LNCaP clone FGC (cell line): Measurements from ENCODE around the gene NOTCH4.

Source experiments
- DNase-seq: peaks from one replicate; pipeline ENCODE4 v3.0.0-alpha.2; 2011; ENCODE audit warnings: low read depth
- H3K4me3 ChIP-seq: 2 replicates; pipeline ENCODE4 v1.5.1; 2011; ENCODE audit warnings: mild to moderate bottlenecking, low read depth, low read length, control low read depth
- TF ChIP-seq, protein P1 (sequence below): IDR thresholded peaks from 2 replicates; pipeline ENCODE4 v1.5.1; 2012; ENCODE audit warnings: mild to moderate bottlenecking; ENCODE audit not compliant: control insufficient read depth, insufficient read depth; ENCODE audit errors: extremely low read depth

NOTCH4 gene

DNA sequence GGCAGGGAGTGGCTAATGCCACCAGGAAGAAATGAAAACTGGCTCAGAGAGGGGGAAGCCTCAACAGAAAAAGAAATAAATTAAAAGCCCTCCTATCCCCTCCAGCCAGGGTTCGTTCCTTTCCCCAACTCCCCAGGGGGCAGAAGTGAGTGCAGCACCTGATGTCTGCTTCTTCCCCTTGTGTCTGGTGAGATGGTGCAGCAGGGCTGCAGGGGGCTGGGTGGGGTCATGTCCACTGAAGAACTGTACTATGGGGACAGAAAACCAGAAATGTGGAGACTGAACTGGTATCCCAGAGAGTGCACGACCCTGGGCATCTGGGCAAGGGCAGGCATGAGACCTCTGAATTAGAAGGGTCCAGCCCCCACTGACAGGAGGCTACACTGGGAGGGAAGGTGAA, 55.5 kb downstream of the NOTCH4 start:
- no peak overlapping the region for H3K4me3 ChIP-seq
- DNase-seq, result no peak
- TF ChIP-seq, protein P1, sequence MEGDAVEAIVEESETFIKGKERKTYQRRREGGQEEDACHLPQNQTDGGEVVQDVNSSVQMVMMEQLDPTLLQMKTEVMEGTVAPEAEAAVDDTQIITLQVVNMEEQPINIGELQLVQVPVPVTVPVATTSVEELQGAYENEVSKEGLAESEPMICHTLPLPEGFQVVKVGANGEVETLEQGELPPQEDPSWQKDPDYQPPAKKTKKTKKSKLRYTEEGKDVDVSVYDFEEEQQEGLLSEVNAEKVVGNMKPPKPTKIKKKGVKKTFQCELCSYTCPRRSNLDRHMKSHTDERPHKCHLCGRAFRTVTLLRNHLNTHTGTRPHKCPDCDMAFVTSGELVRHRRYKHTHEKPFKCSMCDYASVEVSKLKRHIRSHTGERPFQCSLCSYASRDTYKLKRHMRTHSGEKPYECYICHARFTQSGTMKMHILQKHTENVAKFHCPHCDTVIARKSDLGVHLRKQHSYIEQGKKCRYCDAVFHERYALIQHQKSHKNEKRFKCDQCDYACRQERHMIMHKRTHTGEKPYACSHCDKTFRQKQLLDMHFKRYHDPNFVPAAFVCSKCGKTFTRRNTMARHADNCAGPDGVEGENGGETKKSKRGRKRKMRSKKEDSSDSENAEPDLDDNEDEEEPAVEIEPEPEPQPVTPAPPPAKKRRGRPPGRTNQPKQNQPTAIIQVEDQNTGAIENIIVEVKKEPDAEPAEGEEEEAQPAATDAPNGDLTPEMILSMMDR, result no peak

DNA sequence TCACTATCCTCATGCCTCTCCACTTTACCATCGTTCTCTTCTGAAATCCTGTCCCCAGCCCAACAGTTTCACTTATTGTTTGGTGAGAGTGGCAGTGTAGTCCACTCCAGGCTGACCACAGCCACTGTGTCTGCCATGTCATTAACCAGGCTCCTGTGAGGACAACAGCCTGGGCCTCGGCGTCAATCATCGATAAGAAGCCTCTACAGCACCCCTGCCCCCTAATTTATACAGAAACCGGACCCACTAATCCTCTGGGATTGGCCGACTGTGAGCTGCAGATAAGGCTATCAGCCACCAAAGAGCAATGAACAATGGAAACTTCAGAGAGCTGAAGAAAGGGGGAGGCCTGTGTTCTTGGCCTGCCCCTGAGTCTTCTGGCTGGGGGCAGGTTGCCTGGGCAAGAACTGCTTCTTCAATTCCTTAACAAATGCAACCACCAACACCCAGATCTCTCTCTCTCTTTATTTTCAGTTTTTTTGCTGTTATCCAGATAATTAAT, 56.1 kb downstream of the NOTCH4 start:
- no peak overlapping the region for H3K4me3 ChIP-seq
- DNase-seq, result no peak
- TF ChIP-seq, protein P1, result no peak

DNA sequence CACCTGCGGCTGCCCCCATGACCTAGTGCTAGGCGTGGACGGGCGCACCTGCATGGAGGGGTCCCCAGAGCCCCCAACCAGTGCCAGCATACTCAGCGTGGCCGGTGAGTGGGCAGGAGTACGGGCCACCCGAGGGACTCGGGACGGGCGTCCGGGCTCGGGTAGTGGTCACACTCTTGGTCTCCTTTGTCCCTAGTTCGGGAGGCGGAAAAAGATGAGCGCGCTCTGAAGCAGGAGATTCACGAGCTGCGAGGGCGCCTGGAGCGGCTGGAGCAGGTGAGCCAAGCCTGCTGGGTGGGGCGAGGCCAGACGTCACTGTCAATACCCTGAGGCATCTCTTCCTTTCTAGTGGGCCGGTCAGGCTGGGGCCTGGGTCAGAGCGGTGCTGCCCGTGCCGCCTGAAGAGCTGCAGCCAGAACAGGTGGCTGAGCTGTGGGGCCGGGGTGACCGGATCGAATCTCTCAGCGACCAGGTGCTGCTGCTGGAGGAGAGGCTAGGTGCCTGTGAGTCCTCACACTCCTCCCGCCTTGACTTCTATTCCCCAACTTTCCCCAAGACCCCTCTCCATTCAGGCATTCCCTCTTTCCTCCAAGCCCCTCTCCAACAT, 56.6 kb downstream of the NOTCH4 start:
- H3K4me3 ChIP-seq, result no peak overlapping the region
- DNase-seq, result no peak
- TF ChIP-seq, protein P1, result no peak

DNA sequence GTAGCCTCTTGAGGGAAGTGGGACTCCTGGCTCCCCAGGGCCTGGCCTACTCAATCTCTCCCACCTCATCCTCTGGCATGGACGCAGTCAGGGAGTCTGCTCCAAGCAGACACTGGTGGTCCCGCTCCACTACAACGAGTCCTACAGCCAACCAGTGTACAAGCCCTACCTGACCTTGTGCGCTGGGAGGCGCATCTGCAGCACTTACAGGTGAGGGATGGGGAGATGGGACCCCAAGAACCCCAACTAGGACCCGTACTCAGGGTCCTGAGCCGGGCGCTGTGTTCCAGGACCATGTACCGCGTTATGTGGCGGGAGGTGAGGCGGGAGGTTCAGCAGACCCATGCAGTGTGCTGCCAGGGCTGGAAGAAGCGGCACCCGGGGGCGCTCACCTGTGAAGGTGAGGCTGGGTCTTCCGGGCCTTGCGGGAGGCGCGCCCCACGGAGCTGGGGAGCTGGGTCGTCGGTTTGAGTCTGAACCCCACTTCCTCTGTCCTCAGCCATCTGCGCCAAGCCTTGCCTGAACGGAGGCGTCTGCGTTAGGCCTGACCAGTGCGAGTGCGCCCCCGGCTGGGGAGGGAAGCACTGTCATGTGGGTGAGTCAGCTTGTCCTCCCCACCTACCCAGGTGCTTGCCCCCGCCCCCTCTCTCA, 57.3 kb downstream of the NOTCH4 start:
- TF ChIP-seq, protein P1, result no peak
- DNase-seq, result no peak
- no peak overlapping the region for H3K4me3 ChIP-seq

DNA sequence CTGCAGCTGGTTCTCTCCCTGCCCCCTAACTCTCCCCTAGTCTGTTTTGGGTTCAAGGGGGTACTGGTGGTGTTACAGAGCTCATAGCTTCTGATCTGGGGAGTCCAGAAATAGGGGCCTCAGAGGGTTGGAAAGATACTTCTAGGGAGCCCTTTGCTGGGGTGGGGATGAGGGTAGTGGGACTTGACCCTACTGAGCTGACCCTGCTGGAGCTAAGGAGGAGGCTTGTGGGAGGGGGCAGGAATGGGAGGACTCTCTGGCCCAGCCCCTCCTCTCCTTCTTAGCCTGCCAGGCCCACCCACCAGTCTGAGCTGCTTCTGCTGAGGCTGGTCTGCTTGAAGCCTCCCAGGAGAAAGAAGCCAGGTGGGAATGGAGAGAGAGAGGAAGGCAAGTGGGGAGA, 59.6 kb downstream of the NOTCH4 start, which contains the start of gene EGFL8:
TSS of gene EGFL8 (plus strand) at position 301 of the 400 bp plus-strand sequence. CDS start 1,571 bp downstream, outside the sequence.
- DNase-seq, result no peak
- no peak within 1 kb of the TSS for H3K4me3 ChIP-seq
- TF ChIP-seq, protein P1, result no peak

DNA sequence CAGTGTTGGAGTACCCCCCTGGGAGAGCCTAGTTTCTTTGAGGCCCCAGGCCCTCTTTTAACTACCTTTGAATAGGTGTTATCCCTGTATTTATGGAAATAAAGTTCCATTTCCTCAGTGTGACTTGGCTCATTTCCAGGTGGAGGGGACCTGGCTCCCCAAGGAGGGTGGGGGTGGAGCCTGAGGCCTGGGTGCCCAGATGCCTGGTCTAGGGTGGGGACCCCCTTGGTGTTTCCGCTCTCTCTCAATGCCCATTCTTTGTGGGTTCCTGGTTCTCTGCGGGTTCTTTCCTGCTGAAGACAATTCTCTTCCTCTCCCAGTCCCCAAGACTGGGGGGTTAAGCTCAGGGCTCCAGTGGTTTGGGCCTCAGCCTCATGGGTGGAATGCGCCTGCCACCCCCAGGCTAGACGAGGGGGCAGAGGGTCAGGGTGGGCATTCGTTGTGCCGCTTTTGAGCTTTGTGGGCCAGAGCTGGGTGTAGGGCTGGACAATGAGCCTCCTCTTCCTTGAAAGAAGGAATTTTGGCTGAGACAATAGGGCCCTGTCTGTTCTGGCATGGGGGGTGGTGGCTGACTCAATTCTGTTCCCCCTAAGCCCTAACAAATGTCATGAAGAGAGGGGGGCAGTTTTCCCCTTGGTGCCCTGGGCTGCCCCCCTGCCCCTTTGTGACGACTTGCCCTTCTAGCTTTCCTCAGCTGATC, 60.2 kb downstream of the NOTCH4 start:
- TF ChIP-seq, protein P1, result no peak
- no peak overlapping the region for H3K4me3 ChIP-seq
- no peak for DNase-seq

DNA sequence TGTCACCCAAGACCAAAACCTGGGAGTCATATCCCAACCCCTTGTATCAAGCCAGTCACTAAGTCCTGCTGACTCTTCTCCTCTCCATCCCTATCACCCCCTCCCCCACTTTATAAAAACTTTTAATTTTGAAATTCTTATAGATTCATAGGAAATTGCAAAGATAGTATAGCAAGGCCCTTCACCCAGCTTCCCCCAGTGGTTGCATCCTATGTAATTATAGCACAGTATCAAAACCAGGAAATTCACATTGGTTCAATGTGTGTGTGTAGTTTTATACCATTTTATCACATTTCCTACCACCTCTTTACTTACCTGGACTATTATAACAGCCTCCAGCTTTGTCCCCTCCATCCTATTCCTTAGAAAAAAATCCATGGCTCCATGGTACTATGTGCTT, 65.8 kb downstream of the NOTCH4 start:
- TF ChIP-seq, protein P1, result no peak
- no peak for DNase-seq
- no peak overlapping the region for H3K4me3 ChIP-seq
